K562 (cell line): ENCODE results near the gene KIAA1614. TPM values are rescaled to one million over a fixed set of nuclear protein-coding genes. Genes with fewer than 3 reads are reported as not detected.

Source experiments
- ATAC-seq: fragments of 200-7000 bp; cut with Tn5 transposase; 3 replicates; pipeline ENCODE4 v1.9.1; 2020; ENCODE audit warnings: moderate library complexity
- BruUV-seq: library from RNA; stranded (reverse); fragments of 400-500 nt; replicated peaks from 2 replicates; lab custom pipeline; 2021; lab: Mats Ljungman, UMichigan
- CTCF ChIA-PET: fragments of 300-600 bp; formaldehyde crosslinking; extraction: SDS; loops from one replicate; lab custom pipeline; 2021; ENCODE audit warnings: low intra/inter-chr PET ratio; lab: Yijun Ruan, JAX
- POLR2A ChIA-PET: fragments of 300-600, 350-650 bp; sonication (Branson Sonifier 250); formaldehyde crosslinking; extraction: SDS; loops from one replicate; lab custom pipeline; 2021; ENCODE audit warnings: antibody characterized with exemption, inconsistent platforms; lab: Yijun Ruan, JAX
- DNase-seq, 4 experiments: peaks; one replicate each; pipeline versions ENCODE4 v3.0.0 to v3.0.0-alpha.2; 2011 to 2018; ENCODE audit warnings: low spot score in 3 of 4, mixed read lengths in 3 of 4; ENCODE audit errors: extremely low read depth in 1 of 4
- FAIRE-seq: peaks from 2 replicates; lab custom pipeline; 2011; peaks lifted over from hg19 to GRCh38; lab: Jason Lieb, UNC
- H2AFZ ChIP-seq: 2 replicates; pipeline ENCODE4 v1.6.0; 2011; ENCODE audit warnings: low read depth, low read length, control low read depth, inconsistent platforms
- H3K27ac ChIP-seq: fragments of 200-600 bp; 3 replicates; pipeline ENCODE4 v1.8.0; 2011; ENCODE audit warnings: low read depth, mild to moderate bottlenecking, control low read depth, inconsistent platforms, low read length, moderate library complexity, mixed read lengths; ENCODE audit errors: extremely low read depth
- H3K27me3 ChIP-seq, 2 experiments: fragments of 300-600 bp in 1 of 2; 2 replicates in 1 of 2; 3 replicates in 1 of 2; pipeline versions ENCODE4 v1.6.0 to v1.8.0; 2011; ENCODE audit warnings: inconsistent platforms in 2 of 2, low read length in 2 of 2, mild to moderate bottlenecking in 1 of 2, mixed read lengths in 1 of 2, moderate library complexity in 1 of 2; ENCODE audit not compliant: control insufficient read depth in 2 of 2, insufficient read depth in 2 of 2
- H3K36me3 ChIP-seq: fragments of 300-600 bp; 3 replicates; pipeline ENCODE4 v1.8.0; 2011; ENCODE audit warnings: mild to moderate bottlenecking, low read length, inconsistent platforms; ENCODE audit not compliant: control insufficient read depth, insufficient read depth
- H3K4me1 ChIP-seq, 2 experiments: fragments of 200-600 bp in 1 of 2; replicated peaks in 1 of 2; 2 replicates in 1 of 2; 3 replicates in 1 of 2; pipeline versions ENCODE4 v1.5.1 to v1.8.0; 2011; ENCODE audit warnings: inconsistent platforms in 2 of 2, low read length in 2 of 2, mild to moderate bottlenecking in 1 of 2, mixed read lengths in 1 of 2, moderate library complexity in 1 of 2; ENCODE audit not compliant: control insufficient read depth in 2 of 2, insufficient read depth in 2 of 2
- H3K4me2 ChIP-seq: 2 replicates; pipeline ENCODE4 v1.6.1; 2011; ENCODE audit warnings: low read length, control low read depth, inconsistent platforms, mixed read lengths; ENCODE audit not compliant: insufficient read depth
- H3K4me3 ChIP-seq: fragments of 200-600 bp; sonication (generic), shearing (Covaris generic); 2 replicates; pipeline ENCODE4 v1.5.1; 2016; ENCODE audit warnings: control low read depth, inconsistent platforms
- H3K79me2 ChIP-seq: fragments of 200-600 bp; 3 replicates; pipeline ENCODE4 v1.8.0; 2011; ENCODE audit warnings: low read length, inconsistent platforms; ENCODE audit not compliant: control insufficient read depth, insufficient read depth
- H3K9ac ChIP-seq, 2 experiments: 2 replicates each; pipeline versions ENCODE4 v1.6.0 to v1.6.1; 2011; ENCODE audit warnings: low read depth in 2 of 2, low read length in 2 of 2, control low read depth in 1 of 2, inconsistent platforms in 1 of 2, mild to moderate bottlenecking in 1 of 2, mixed read lengths in 1 of 2; ENCODE audit not compliant: insufficient read depth in 1 of 2
- H3K9me1 ChIP-seq: one replicate; pipeline ENCODE4 v1.6.0; 2011; ENCODE audit warnings: inconsistent platforms, mild to moderate bottlenecking, low read length, moderate library complexity; ENCODE audit not compliant: control insufficient read depth, insufficient read depth
- H3K9me3 ChIP-seq: replicated peaks from 2 replicates; pipeline ENCODE4 v1.5.1; 2011; ENCODE audit warnings: low read depth, low read length, inconsistent platforms; ENCODE audit not compliant: control insufficient read depth, insufficient read depth
- H4K20me1 ChIP-seq: replicated peaks from 2 replicates; pipeline ENCODE4 v1.6.1; 2011; ENCODE audit warnings: low read length, inconsistent platforms, mixed read lengths; ENCODE audit not compliant: control insufficient read depth, insufficient read depth
- BCL6 ChIP-seq: fragments of 250-450 bp; sonication (Bioruptor Pico); IDR thresholded peaks from 2 replicates; pipeline ENCODE4 v1.4.0; 2020
- CLOCK ChIP-seq: fragments of 250-450 bp; sonication (Bioruptor Pico); IDR thresholded peaks from 2 replicates; pipeline ENCODE4 v1.4.0; 2020; ENCODE audit warnings: mild to moderate bottlenecking, moderate library complexity, borderline replicate concordance
- HOMEZ ChIP-seq: fragments of 250-450 bp; sonication (Bioruptor Pico); IDR thresholded peaks from 2 replicates; pipeline ENCODE4 v1.4.0; 2020; ENCODE audit warnings: mild to moderate bottlenecking, moderate library complexity
- IRF1 ChIP-seq: sonication (generic); formaldehyde crosslinking; IDR thresholded peaks from 2 replicates; pipeline ENCODE4 v1.8.0; 2022; ENCODE audit warnings: missing genetic modification reagents, mild to moderate bottlenecking, borderline replicate concordance
- MCM5 ChIP-seq: fragments of 450-650 bp; IDR thresholded peaks from 2 replicates; pipeline ENCODE4 v1.6.1; 2016; ENCODE audit warnings: low read depth
- NR2C2 ChIP-seq, 2 experiments: fragments of 200-800 bp in 1 of 2; sonication (Bioruptor generic) in 1 of 2; sonication (generic) in 1 of 2; formaldehyde crosslinking in 1 of 2; IDR thresholded peaks; 2 replicates each; pipeline versions ENCODE4 v1.6.1 to v1.8.0; 2016 to 2022; ENCODE audit warnings: mild to moderate bottlenecking in 1 of 2, missing compliant biosample characterization in 1 of 2, missing genetic modification characterization in 1 of 2, missing genetic modification reagents in 1 of 2
- NR3C1 ChIP-seq: sonication (generic); formaldehyde crosslinking; IDR thresholded peaks from 2 replicates; pipeline ENCODE4 v1.8.1; 2022; ENCODE audit warnings: missing genetic modification reagents
- NR4A1 ChIP-seq, 2 experiments: fragments of 250-450 bp in 1 of 2; fragments of 450-650 bp in 1 of 2; sonication (Bioruptor Pico) in 1 of 2; IDR thresholded peaks; 2 replicates each; pipeline versions ENCODE4 v1.4.0 to v1.6.1; 2016 to 2020; ENCODE audit warnings: mild to moderate bottlenecking in 2 of 2, missing compliant biosample characterization in 1 of 2, missing genetic modification characterization in 1 of 2, moderate library complexity in 1 of 2
- PHF8 ChIP-seq: fragments of 200-600 bp; sonication (generic); IDR thresholded peaks from 2 replicates; pipeline ENCODE4 v1.6.1; 2012; ENCODE audit warnings: mixed run types, mild to moderate bottlenecking, inconsistent platforms, low read length, moderate library complexity, borderline replicate concordance
- PYGO2 ChIP-seq: fragments of 450-650 bp; IDR thresholded peaks from 2 replicates; pipeline ENCODE4 v1.6.1; 2016; ENCODE audit warnings: mild to moderate bottlenecking, missing genetic modification characterization, moderate library complexity, missing compliant biosample characterization
- SETDB1 ChIP-seq: IDR thresholded peaks from one replicate; pipeline ENCODE4 v1.6.1; 2012; ENCODE audit warnings: low read length, control low read depth, inconsistent platforms
- TCF7 ChIP-seq: sonication (generic); IDR thresholded peaks from 2 replicates; pipeline ENCODE4 v1.6.1; 2016; ENCODE audit warnings: antibody characterized with exemption, borderline replicate concordance
- TCFL5 ChIP-seq: fragments of 250-450 bp; sonication (Bioruptor Pico); conservative IDR thresholded peaks from 2 replicates; pipeline ENCODE4 v1.6.1; 2021; ENCODE audit warnings: mild to moderate bottlenecking, moderate library complexity, matching md5 sums
- ZNF124 ChIP-seq: sonication (generic); formaldehyde crosslinking; IDR thresholded peaks from 2 replicates; pipeline ENCODE4 v1.8.1; 2022; ENCODE audit warnings: missing genetic modification reagents
- ZNF717 ChIP-seq: fragments of 250-450 bp; sonication (Bioruptor Pico); IDR thresholded peaks from 2 replicates; pipeline ENCODE4 v1.5.0; 2021
- WGBS: fragments of 100-300 bp; shearing (Covaris generic); methylation state at CpG from one replicate; pipeline ENCODE4 v1.1.6; 2016; ENCODE audit warnings: low coverage, mixed read lengths; ENCODE audit not compliant: insufficient coverage; ENCODE audit errors: missing lambda C conversion rate; 5-methylcytosine and 5-hydroxymethylcytosine counted together
- in situ Hi-C: fragments of 300-500 bp; cut with MboI; formaldehyde crosslinking; loops from 4 replicates; pipeline ENCODE4 v1.15.0; 2018; ENCODE audit warnings: inconsistent platforms, mixed read lengths
- intact Hi-C: fragments of 100-400 bp; cut with micrococcal nuclease; formaldehyde crosslinking; loops from 2 replicates; pipeline ENCODE4 v1.14.2; 2022
- polyA plus RNA-seq, 8 experiments: library from polyadenylated mRNA; depleted of rRNA in 4 of 8; stranded (reverse) in 5 of 8; unstranded in 3 of 8; fragments of >200 nt; fragmentation: Nextera tagmentation in 2 of 8; fragmentation: Illumina TruSeq in 1 of 8; extraction: Ambion mirVana in 2 of 8; extraction: Trizol in 1 of 8; gene quantifications; 2 replicates each; pipeline versions ENCODE4 v1.2.1 to v1.2.3, GENCODE V29; 2011 to 2014; ENCODE audit warnings: inconsistent platforms in 1 of 8, missing spikeins in 1 of 8
- total RNA-seq, 7 experiments: library from RNA; depleted of rRNA in 6 of 7; stranded (reverse); fragments of >200 nt in 6 of 7; fragmentation: Illumina TruSeq in 2 of 7; extraction: Trizol in 2 of 7; gene quantifications; 2 replicates each; pipeline versions ENCODE4 v1.2.1 to v1.2.3, GENCODE V29; 2011 to 2021; ENCODE audit warnings: low replicate concordance in 1 of 7

KIAA1614 gene
- total and polyA plus RNA-seq, 9 of the 15 experiments (the other 6 are each of a cell fraction or from before 2014, with no cell fraction given) = 0.01 to 1.1 (median 0.15) TPM; not detected in 1

GRCh38 chr1:180912211-180912800 is 391 bp upstream of the KIAA1614 start:
- ATAC-seq = no peak
- no peaks in the 10 kb centered on the region for H3K9me1 ChIP-seq
- intact Hi-C loops = no loop called here
- peaks cover 9 to 14% of the 10 kb centered on the region in 2 experiments; a peak in 3 of 5 replicates for H3K4me1 ChIP-seq
- ChIA-PET CTCF (no interaction called here), POLR2A (interaction anchor here (0.6 to 1.1 kb wide), 5 partner anchors 9 to 169 kb away, joined by 3 to 4 read pairs (median 3); no protein-coding TSS in a partner anchor)
- no peaks in the 10 kb centered on the region for H4K20me1 ChIP-seq
- BruUV-seq = no TSS peak
- no peaks in the 10 kb centered on the region for H3K79me2 ChIP-seq
- H3K9ac ChIP-seq = no peak overlapping the region
- H3K4me3 ChIP-seq = no peak overlapping the region
- no peak overlapping the region for H3K27ac ChIP-seq
- 90% methylated on average over 36 of the region's 71 CpGs for WGBS
- H3K9me3 ChIP-seq = no peaks in the 10 kb centered on the region
- H2AFZ ChIP-seq = no peak overlapping the region
- in situ Hi-C loops = no loop called here
- no peak for DNase-seq
- TF ChIP-seq NR4A1 (CRISPR knock-in tag; IDR thresholded peaks at IDR 0.05) (no peak), NR4A1 (tag; IDR thresholded peaks at IDR 0.05) (no peak), HOMEZ (no peak), SETDB1 (no peak), MCM5 (no peak), ZNF717 (CRISPR knock-in tag) (no peak), CLOCK (CRISPR knock-in tag) (no peak), BCL6 (CRISPR knock-in tag) (no peak), NR3C1 (CRISPR knock-in tag) (no peak), ZNF124 (CRISPR knock-in tag) (no peak), PHF8 (no peak), TCF7 (no peak), IRF1 (no peak), NR2C2 (CRISPR knock-in tag; IDR thresholded peaks at IDR 0.05) (no peak), NR2C2 (tag; IDR thresholded peaks at IDR 0.05) (no peak), TCFL5 (CRISPR knock-in tag) (no peak), PYGO2 (tag) (no peak)
- H3K36me3 ChIP-seq = no peaks in the 10 kb centered on the region
- FAIRE-seq = no peak
- H3K4me2 ChIP-seq = no peak overlapping the region
- no peaks in the 10 kb centered on the region; a peak in 1 of 5 replicates for H3K27me3 ChIP-seq
